Measurements from ENCODE around the gene KRTAP10-2. TPM values are rescaled to one million over a fixed set of nuclear protein-coding genes. Genes with fewer than 3 reads are reported as not detected.
"Not testable (repeated sequence)": the region's sequence is repeated elsewhere in the genome, so short reads cannot be mapped to it uniquely, and the experiment has no call there.

Gene KRTAP10-2
- total RNA-seq, 1 experiment from 2014 or later: not detected

- no peak for DNase-seq (ENCODE audit: low read depth)
These were observed 31.9 kb upstream of the KRTAP10-2 start for GRCh38 chr21:44583089-44583799.

- DNase-seq (ENCODE audit: low read depth): no peak
These were observed 30.8 kb upstream of the KRTAP10-2 start for GRCh38 chr21:44582055-44582454.

GRCh38 chr21:44581158-44581557 is 29.9 kb upstream of the KRTAP10-2 start:
- no peak for DNase-seq (ENCODE audit: low read depth)

GRCh38 chr21:44580231-44580821 is 29.0 kb upstream of the KRTAP10-2 start, which contains the start of gene KRTAP10-5:
Gene KRTAP10-5 (minus strand): TSS chr21:44580604. CDS start chr21:44580578, 26 bp downstream.
- not testable (repeated sequence) for DNase-seq (ENCODE audit: low read depth)

- no peak for DNase-seq (ENCODE audit: low read depth)
These were observed 28.5 kb upstream of the KRTAP10-2 start for GRCh38 chr21:44579833-44580144.

- DNase-seq (ENCODE audit: low read depth): no peak
These were observed 27.9 kb upstream of the KRTAP10-2 start for GRCh38 chr21:44579056-44579832.

GRCh38 chr21:44578371-44579055 is 27.2 kb upstream of the KRTAP10-2 start:
- DNase-seq (ENCODE audit: low read depth): no peak

GRCh38 chr21:44576025-44576420 is 24.7 kb upstream of the KRTAP10-2 start:
- DNase-seq (ENCODE audit: low read depth): no peak

GRCh38 chr21:44575307-44576024 is 24.2 kb upstream of the KRTAP10-2 start:
- no peak for DNase-seq (ENCODE audit: low read depth)

GRCh38 chr21:44574457-44575306 is 23.4 kb upstream of the KRTAP10-2 start:
- no peak for DNase-seq (ENCODE audit: low read depth)

- not testable (repeated sequence) for DNase-seq (ENCODE audit: low read depth)
These were observed 22.5 kb upstream of the KRTAP10-2 start, which contains the start of gene KRTAP10-4 for GRCh38 chr21:44573630-44574456. Gene KRTAP10-4 (plus strand): TSS chr21:44573729. CDS start chr21:44573759, 30 bp downstream.

GRCh38 chr21:44572959-44573583 is 21.8 kb upstream of the KRTAP10-2 start:
- DNase-seq (ENCODE audit: low read depth): peak; percentile 9

- no peak for DNase-seq (ENCODE audit: low read depth)
These were observed 20.8 kb upstream of the KRTAP10-2 start for GRCh38 chr21:44571844-44572782.

GRCh38 chr21:44571296-44571695 is 20.0 kb upstream of the KRTAP10-2 start:
- no peak for DNase-seq (ENCODE audit: low read depth)

- no peak for DNase-seq (ENCODE audit: low read depth)
These were observed 18.7 kb upstream of the KRTAP10-2 start for GRCh38 chr21:44569861-44570517.

- no peak for DNase-seq (ENCODE audit: low read depth)
These were observed 17.6 kb upstream of the KRTAP10-2 start for GRCh38 chr21:44568667-44569556.
